Activated T-helper 2 cell treated with anti-CD3 and anti-CD28 coated beads, Interferon-gamma antibody, Interleukin-2, Interleukin-4, amounts not matched to agents 10 μg/mL and 5 μg/mL and 100 μg/mL, durations not matched to agents 14 hours and 24 hours and 36 hours (primary cell): Measurements from ENCODE around the gene HAGHL. TPM values are rescaled to one million over a fixed set of nuclear protein-coding genes. Genes with fewer than 3 reads are reported as not detected.

Experiments used
- DNase-seq: peaks from one replicate; pipeline ENCODE4 v3.0.0; 2021; ENCODE audit warnings: low spot score
- H3K27ac Mint-ChIP-seq: one replicate; pipeline ENCODE4 v1.8.0; 2021; ENCODE audit warnings: mixed read lengths
- H3K27me3 Mint-ChIP-seq: one replicate; pipeline ENCODE4 v1.8.0; 2021; ENCODE audit warnings: low read depth, mixed read lengths
- H3K36me3 Mint-ChIP-seq: one replicate; pipeline ENCODE4 v1.8.0; 2021; ENCODE audit warnings: low read depth, mixed read lengths
- H3K4me1 Mint-ChIP-seq: one replicate; pipeline ENCODE4 v1.8.0; 2021; ENCODE audit warnings: low read depth, mixed read lengths
- H3K4me3 Mint-ChIP-seq: one replicate; pipeline ENCODE4 v1.8.0; 2021; ENCODE audit warnings: low read depth, mild to moderate bottlenecking, moderate library complexity, mixed read lengths
- H3K9me3 Mint-ChIP-seq: one replicate; pipeline ENCODE4 v1.8.0; 2021; ENCODE audit warnings: mixed read lengths
- intact Hi-C: fragments of 100-400 bp; cut with micrococcal nuclease; formaldehyde crosslinking; loops from one replicate; pipeline ENCODE4 v1.15.1; 2023
- total RNA-seq: library from RNA; stranded (reverse); gene quantifications from 2 replicates; pipeline ENCODE4 v1.2.3, GENCODE V29; 2022

Gene HAGHL
- total RNA-seq, 1 donor from 2014 or later, result 18.5 TPM

GRCh38 chr16:759110-759910 is 32.4 kb downstream of the HAGHL start:
- H3K27ac Mint-ChIP-seq, result no peak overlapping the region
- DNase-seq, result no peak

GRCh38 chr16:760065-760464 is 33.2 kb downstream of the HAGHL start:
- Mint-ChIP-seq H3K4me3 (no peak overlapping the region), H3K27ac (no peak overlapping the region), H3K9me3 (no peaks in the 10 kb centered on the region), H3K4me1 (no peaks in the 10 kb centered on the region), H3K27me3 (no peaks in the 10 kb centered on the region), H3K36me3 (no peaks in the 10 kb centered on the region)
- DNase-seq, result no peak
- intact Hi-C loops, result no loop called here

More at GRCh38 chr16:759110-759910, 32.4 kb downstream of the HAGHL start:
- no peak overlapping the region for H3K4me3 Mint-ChIP-seq
- no peaks in the 10 kb centered on the region for H3K4me1 Mint-ChIP-seq
- H3K36me3 Mint-ChIP-seq, result no peaks in the 10 kb centered on the region
- no peaks in the 10 kb centered on the region for H3K27me3 Mint-ChIP-seq
- intact Hi-C loops, result no loop called here
- H3K9me3 Mint-ChIP-seq, result no peaks in the 10 kb centered on the region

GRCh38 chr16:760545-761343 is 33.8 kb downstream of the HAGHL start, which contains the start of gene MSLN:
TSS of gene MSLN (plus strand) at chr16:760734. CDS start at chr16:762681, 1,947 bp downstream.
- intact Hi-C loops, result no loop called here
- H3K36me3 Mint-ChIP-seq, result no peaks in the 10 kb centered on the region

GRCh38 chr16:761625-762513 is 35.0 kb downstream of the HAGHL start:
- intact Hi-C loops, result no loop called here
- no peak for DNase-seq
- Mint-ChIP-seq H3K27ac (no peak overlapping the region), H3K36me3 (no peaks in the 10 kb centered on the region), H3K9me3 (no peaks in the 10 kb centered on the region), H3K4me1 (no peaks in the 10 kb centered on the region), H3K4me3 (no peak overlapping the region), H3K27me3 (no peaks in the 10 kb centered on the region)

More at GRCh38 chr16:760545-761343, 33.8 kb downstream of the HAGHL start, which contains the start of gene MSLN:
- Mint-ChIP-seq H3K27me3 (no peaks in the 10 kb centered on the region), H3K4me1 (no peaks in the 10 kb centered on the region), H3K27ac (no peak within 1 kb of the TSS), H3K9me3 (no peaks in the 10 kb centered on the region), H3K4me3 (no peak within 1 kb of the TSS)
- DNase-seq, result no peak

GRCh38 chr16:762595-763268 is 35.8 kb downstream of the HAGHL start:
- H3K36me3 Mint-ChIP-seq, result no peaks in the 10 kb centered on the region
- H3K27ac Mint-ChIP-seq, result no peak overlapping the region
- intact Hi-C loops, result no loop called here
- H3K4me1 Mint-ChIP-seq, result no peaks in the 10 kb centered on the region
- no peak overlapping the region for H3K4me3 Mint-ChIP-seq
- H3K27me3 Mint-ChIP-seq, result no peaks in the 10 kb centered on the region
- no peak for DNase-seq
- no peaks in the 10 kb centered on the region for H3K9me3 Mint-ChIP-seq

- Mint-ChIP-seq H3K36me3 (no peaks in the 10 kb centered on the region), H3K27me3 (no peaks in the 10 kb centered on the region), H3K4me1 (no peaks in the 10 kb centered on the region), H3K27ac (no peak overlapping the region), H3K9me3 (no peaks in the 10 kb centered on the region), H3K4me3 (no peak overlapping the region)
- DNase-seq, result no peak
- intact Hi-C loops, result no loop called here
Measured at GRCh38 chr16:763369-764183, 36.7 kb downstream of the HAGHL start.

- H3K27me3 Mint-ChIP-seq, result no peaks in the 10 kb centered on the region
- H3K9me3 Mint-ChIP-seq, result no peaks in the 10 kb centered on the region
Measured at GRCh38 chr16:764184-764750, 37.4 kb downstream of the HAGHL start.

GRCh38 chr16:764848-765487 is 38.1 kb downstream of the HAGHL start:
- no peaks in the 10 kb centered on the region for H3K27me3 Mint-ChIP-seq
- H3K36me3 Mint-ChIP-seq, result no peaks in the 10 kb centered on the region
- no peak for DNase-seq
- no peak overlapping the region for H3K4me3 Mint-ChIP-seq
- intact Hi-C loops, result no loop called here
- H3K9me3 Mint-ChIP-seq, result no peaks in the 10 kb centered on the region
- no peaks in the 10 kb centered on the region for H3K4me1 Mint-ChIP-seq
- H3K27ac Mint-ChIP-seq, result no peak overlapping the region

More at GRCh38 chr16:764184-764750, 37.4 kb downstream of the HAGHL start:
- no peaks in the 10 kb centered on the region for H3K4me1 Mint-ChIP-seq
- no peak overlapping the region for H3K4me3 Mint-ChIP-seq
- no peak overlapping the region for H3K27ac Mint-ChIP-seq
- H3K36me3 Mint-ChIP-seq, result no peaks in the 10 kb centered on the region
- no peak for DNase-seq
- intact Hi-C loops, result no loop called here

- Mint-ChIP-seq H3K4me3 (no peak overlapping the region), H3K9me3 (no peaks in the 10 kb centered on the region), H3K27ac (no peak overlapping the region), H3K36me3 (no peaks in the 10 kb centered on the region), H3K27me3 (no peaks in the 10 kb centered on the region), H3K4me1 (no peaks in the 10 kb centered on the region)
- no peak for DNase-seq
- intact Hi-C loops, result no loop called here
Measured at GRCh38 chr16:765488-765865, 38.6 kb downstream of the HAGHL start.

GRCh38 chr16:766008-766819 is 39.3 kb downstream of the HAGHL start:
- Mint-ChIP-seq H3K27me3 (no peaks in the 10 kb centered on the region), H3K4me1 (no peaks in the 10 kb centered on the region), H3K36me3 (no peaks in the 10 kb centered on the region), H3K27ac (no peak overlapping the region), H3K9me3 (no peaks in the 10 kb centered on the region), H3K4me3 (no peak overlapping the region)
- intact Hi-C loops, result no loop called here
- no peak for DNase-seq
